Stimulated activated CD4-positive, alpha-beta T cell treated with anti-CD3 and anti-CD28 coated beads, Interleukin-4, amount 100 ng/mL, for 48 hours (primary cell): ENCODE data around the gene CTCF.
"Not testable (repeated sequence)": the region's sequence is repeated elsewhere in the genome, so short reads cannot be mapped to it uniquely, and the experiment has no call there.

Experiments used
- DNase-seq, 2 donors: peaks; one replicate each; pipeline ENCODE4 v3.0.0-alpha.2; 2020; ENCODE audit warnings: low read depth in 2 of 2

Gene CTCF

GRCh38 chr16:67562526-67562917 is at the start of gene CTCF:
CTCF (plus strand) TSS chr16:67562526; CDS start chr16:67610833, 48,307 bp downstream.
- DNase-seq: peak; percentile 60 to 74

- DNase-seq: not testable (repeated sequence)
Observed at GRCh38 chr16:67513892-67514291, 48.4 kb upstream of the CTCF start.

GRCh38 chr16:67514382-67514828 is 47.9 kb upstream of the CTCF start:
- DNase-seq: peak; percentile 72 to 74

- no peak for DNase-seq
Observed at GRCh38 chr16:67516296-67517154, 45.8 kb upstream of the CTCF start.

- DNase-seq: no peak
Observed at GRCh38 chr16:67517155-67517445, 45.2 kb upstream of the CTCF start.

- no peak for DNase-seq
Observed at GRCh38 chr16:67517661-67518423, 44.5 kb upstream of the CTCF start.

- DNase-seq: no peak
Observed at GRCh38 chr16:67518676-67519075, 43.6 kb upstream of the CTCF start.

- DNase-seq: no peak
Observed at GRCh38 chr16:67519242-67519641, 43.1 kb upstream of the CTCF start.

- peak; percentile 98 to 99 for DNase-seq
Observed at GRCh38 chr16:67521095-67521804, 41.1 kb upstream of the CTCF start.

GRCh38 chr16:67525176-67525860 is 37.0 kb upstream of the CTCF start:
- DNase-seq: no peak

- DNase-seq: no peak
Observed at GRCh38 chr16:67526149-67526791, 36.1 kb upstream of the CTCF start.

- peak in 1 of 2 donors; percentile 45 for DNase-seq
Observed at GRCh38 chr16:67528222-67528869, 34.0 kb upstream of the CTCF start, which contains the start of gene RIPOR1. RIPOR1 (plus strand) TSS chr16:67528829; CDS start chr16:67538447, 9,618 bp downstream.

GRCh38 chr16:67528870-67529581 is 33.3 kb upstream of the CTCF start:
- no peak for DNase-seq

- DNase-seq: no peak
Observed at GRCh38 chr16:67529582-67530012, 32.7 kb upstream of the CTCF start.

GRCh38 chr16:67530013-67530939 is 32.0 kb upstream of the CTCF start:
- no peak for DNase-seq

- DNase-seq: no peak
Observed at GRCh38 chr16:67531247-67531646, 31.1 kb upstream of the CTCF start.

- DNase-seq: no peak
Observed at GRCh38 chr16:67533024-67533560, 29.2 kb upstream of the CTCF start.

- not testable (repeated sequence) for DNase-seq
Observed at GRCh38 chr16:67533987-67534386, 28.3 kb upstream of the CTCF start.
